Adrenal gland (tissue), 12 donors: Measurements from ENCODE around the gene LGALS8. TPM values are rescaled to one million over a fixed set of nuclear protein-coding genes. Genes with fewer than 3 reads are reported as not detected.

Experiments
- DNase-seq, 7 donors: peaks; one replicate each; pipeline ENCODE4 v3.0.0-alpha.2; 2019 to 2020
- H3K27ac ChIP-seq, 5 donors: fragments of 200-600 bp; sonication (generic) in 4 of 5; 1 replicate in 3 of 5; 2 replicates in 2 of 5; pipeline versions ENCODE4 v1.5.1 to v1.8.0; 2016 to 2020; ENCODE audit warnings: mild to moderate bottlenecking in 1 of 5
- H3K27me3 ChIP-seq: fragments of 200-600 bp; 2 replicates; pipeline ENCODE4 v1.8.0; 2021
- H3K36me3 ChIP-seq, 2 donors: fragments of 200-600 bp; replicated peaks in 1 of 2; 1 replicate in 1 of 2; 2 replicates in 1 of 2; pipeline versions ENCODE4 v1.5.1 to v1.8.0; 2018 to 2022
- H3K4me1 ChIP-seq, 2 donors: fragments of 200-600 bp; replicated peaks in 1 of 2; 1 replicate in 1 of 2; 2 replicates in 1 of 2; pipeline versions ENCODE4 v1.5.1 to v1.8.0; 2018 to 2021
- H3K4me3 ChIP-seq, 4 donors: fragments of 200-600 bp; sonication (generic) in 3 of 4; one replicate each; pipeline ENCODE4 v1.5.1; 2016 to 2018
- H3K9me3 ChIP-seq, 3 donors: fragments of 200-600 bp; sonication (generic) in 1 of 3; replicated peaks in 1 of 3; 1 replicate in 2 of 3; 2 replicates in 1 of 3; pipeline versions ENCODE4 v1.5.1 to v1.8.0; 2016 to 2021
- CTCF ChIP-seq, 6 experiments: fragments of 450-650 bp in 4 of 6; fragments of 200-600 bp in 2 of 6; sonication (generic) in 1 of 6; IDR thresholded peaks; 1 replicate in 5 of 6; 2 replicates in 1 of 6; pipeline versions ENCODE4 v1.5.1 to v1.8.0; 2016 to 2021; ENCODE audit warnings: antibody characterized with exemption in 6 of 6, mild to moderate bottlenecking in 2 of 6, moderate library complexity in 1 of 6
- POLR2A ChIP-seq, 2 donors: fragments of 450-650 bp; IDR thresholded peaks; one replicate each; pipeline ENCODE4 v1.6.1; 2017; ENCODE audit warnings: antibody characterized with exemption in 2 of 2, mild to moderate bottlenecking in 2 of 2, moderate library complexity in 1 of 2
- WGBS, 4 donors: extraction: QIAGEN DNeasy Blood & Tissue Kit in 2 of 4; methylation state at CpG; one replicate each; pipeline versions ENCODE4 v1.1.5 to v1.1.7; 2013 to 2017; 5-methylcytosine and 5-hydroxymethylcytosine counted together
- intact Hi-C, 2 donors: fragments of 100-400 bp; cut with DNase I; formaldehyde crosslinking; loops; one replicate each; pipeline versions ENCODE4 v1.14.1 to v1.15.0; 2022 to 2023
- polyA plus RNA-seq, 3 donors: library from polyadenylated mRNA; stranded (reverse); fragments of 200-250 nt in 2 of 3; fragments of 350-450 nt in 1 of 3; fragmentation: Illumina TruSeq in 1 of 3; extraction: RNeasy Lipid Tissue Mini Kit (QIAGEN cat#74804) in 1 of 3; gene quantifications; one replicate each; pipeline ENCODE4 v1.2.3, GENCODE V29; 2013 to 2014
- total RNA-seq, 9 donors: library from RNA; depleted of rRNA in 4 of 9; stranded (reverse); fragments of >200 nt in 4 of 9; fragments of 120-200 nt in 1 of 9; fragmentation: NEBNext Ultra II Directional in 1 of 9; extraction: Animal tissue kit (Norgen Biotek cat#: 25700) in 1 of 9; gene quantifications; one replicate each; pipeline versions ENCODE4 v1.1.0 to v1.2.4, GENCODE V29; 2013 to 2023
- donor health status: healthy with polysubstance abuse.
- donor health status: Bipolar disorder and iron deficiency.
- donor health status: DM: yes; HTN: yes; CAD: no.
- donor health status: DM: no; HTN: no; CAD: no.
- donor health status: DM: no; HTN: no; CAD: no.
- donor health status: DM: yes; HTN: yes; CAD: no.

LGALS8 gene
- total and polyA plus RNA-seq, 12 donors: 23.2 to 100 (median 54.6) TPM

GRCh38 chr1:236541710-236542109 lies 17.9 kb downstream of the LGALS8 start:
- H3K9me3 ChIP-seq: no peaks in the 10 kb centered on the region
- peaks cover 0 to 95% of the 10 kb centered on the region in 2 donors for H3K36me3 ChIP-seq
- intact Hi-C loops: no loop called here

DNA sequence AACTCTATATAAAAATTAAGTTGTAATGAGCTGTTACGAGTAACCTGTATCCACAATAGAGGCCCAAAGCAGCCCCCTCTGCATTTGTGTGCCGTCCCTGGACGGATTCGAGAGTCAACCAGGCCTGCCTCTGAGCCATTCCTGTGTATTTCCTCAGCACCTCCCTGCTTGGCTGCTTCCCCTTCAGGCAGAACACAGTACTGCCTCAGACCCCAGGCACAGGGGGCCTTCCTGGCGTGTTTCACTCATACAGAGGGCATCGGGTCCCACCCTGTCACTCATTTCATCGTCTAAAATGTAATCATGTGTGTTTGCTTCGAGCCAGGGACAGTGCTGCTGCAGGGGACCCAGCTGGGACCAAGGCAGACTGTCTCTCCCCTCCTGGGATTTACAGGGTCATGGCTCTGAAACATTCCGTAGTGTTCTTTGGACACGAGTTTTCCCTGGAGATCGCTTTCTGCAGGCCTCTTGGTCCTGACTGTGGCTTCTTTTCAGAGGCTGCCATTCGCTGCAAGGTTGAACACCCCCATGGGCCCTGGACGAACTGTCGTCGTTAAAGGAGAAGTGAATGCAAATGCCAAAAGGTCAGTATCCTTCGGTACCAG lies 19.4 kb downstream of the LGALS8 start:
- Histone ChIP-seq H3K9me3 (no peaks in the 10 kb centered on the region), H3K27me3 (no peaks in the 10 kb centered on the region), H3K36me3 (peaks cover 0 to 100% of the 10 kb centered on the region in 2 donors), H3K4me1 (no peaks in the 10 kb centered on the region), H3K27ac (no peak overlapping the region), H3K4me3 (no peak overlapping the region)
- 79 to 83% (median 81%) methylated on average over 15 to 16 of the region's 16 CpGs for WGBS, 4 donors
- intact Hi-C loops: no loop called here
- no peak for DNase-seq
- TF ChIP-seq POLR2A (IDR thresholded peaks at IDR 0.05) (no peak), CTCF (IDR thresholded peaks at IDR 0.05) (no peak)

More at GRCh38 chr1:236541710-236542109, 17.9 kb downstream of the LGALS8 start:
- TF ChIP-seq POLR2A (IDR thresholded peaks at IDR 0.05) (no peak), CTCF (IDR thresholded peaks at IDR 0.05) (no peak)
- Histone ChIP-seq H3K4me1 (no peaks in the 10 kb centered on the region), H3K27me3 (no peaks in the 10 kb centered on the region), H3K4me3 (no peak overlapping the region), H3K27ac (no peak overlapping the region)
- no peak for DNase-seq
- 94 to 97% (median 97%) methylated on average over 4 of the region's 4 CpGs for WGBS, 4 donors

DNA sequence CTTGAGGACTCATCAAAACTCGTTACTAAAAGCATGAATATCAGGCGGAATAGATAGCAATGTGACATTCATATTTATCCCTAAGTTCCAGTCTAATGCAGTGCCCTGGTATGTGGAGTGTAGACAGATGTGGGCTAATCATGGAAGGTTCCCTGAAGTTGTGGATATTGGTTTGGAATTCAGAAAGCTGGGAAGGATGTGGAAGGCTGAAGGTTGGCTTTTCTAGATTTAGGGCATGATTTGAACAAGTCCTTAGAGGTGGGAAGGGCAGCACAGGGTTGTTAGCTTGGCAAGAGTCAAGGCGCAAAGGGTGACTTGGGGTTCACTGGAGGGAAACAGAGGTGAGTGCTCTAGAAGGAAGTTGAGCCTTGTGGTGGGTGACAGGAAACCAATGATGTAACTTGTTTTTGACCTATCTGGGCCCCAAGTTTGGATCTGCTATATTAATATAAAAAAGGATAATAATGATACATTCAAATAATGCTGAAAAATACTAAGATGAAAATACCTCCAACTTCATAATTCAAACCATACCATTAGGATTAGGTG lies 21.9 kb downstream of the LGALS8 start:
- Histone ChIP-seq H3K27me3 (no peaks in the 10 kb centered on the region), H3K9me3 (no peaks in the 10 kb centered on the region), H3K36me3 (peaks cover 0 to 100% of the 10 kb centered on the region in 2 donors), H3K4me3 (no peak overlapping the region), H3K4me1 (no peaks in the 10 kb centered on the region), H3K27ac (no peak overlapping the region)
- DNase-seq: no peak
- TF ChIP-seq CTCF (IDR thresholded peaks at IDR 0.05) (no peak), POLR2A (IDR thresholded peaks at IDR 0.05) (no peak)
- intact Hi-C loops: no loop called here
- 65 to 84% (median 80%) methylated on average over 3 of the region's 3 CpGs for WGBS, 4 donors

GRCh38 chr1:236548452-236548851 lies 24.7 kb downstream of the LGALS8 start:
- WGBS, 4 donors: 77 to 90% (median 81%) methylated on average over 5 to 6 of the region's 6 CpGs
- no peaks in the 10 kb centered on the region for H3K27me3 ChIP-seq
- peaks cover 0 to 100% of the 10 kb centered on the region in 2 donors for H3K36me3 ChIP-seq

More at GRCh38 chr1:236548452-236548851, 24.7 kb downstream of the LGALS8 start:
- no peaks in the 10 kb centered on the region for H3K9me3 ChIP-seq
- intact Hi-C loops: no loop called here
- DNase-seq: no peak
- no peak overlapping the region for H3K4me3 ChIP-seq
- no peak overlapping the region for H3K27ac ChIP-seq
- TF ChIP-seq POLR2A (IDR thresholded peaks at IDR 0.05) (no peak), CTCF (IDR thresholded peaks at IDR 0.05) (no peak)
- H3K4me1 ChIP-seq: no peaks in the 10 kb centered on the region
